Bronchial smooth muscle cell (primary cell): ENCODE results near the gene AACS. TPM values are rescaled to one million over a fixed set of nuclear protein-coding genes. Genes with fewer than 3 reads are reported as not detected.

Source experiments
- total RNA-seq: library from RNA; depleted of rRNA; stranded (reverse); fragments of >200 nt; gene quantifications from 2 replicates; pipeline ENCODE4 v1.2.1, GENCODE V29; 2014

AACS gene
- 24.7 and 27.6 TPM in 2 replicates for total RNA-seq

GRCh38 chr12:125065021-125065918, at the start of gene AACS:
AACS (plus strand) TSS chr12:125065435; CDS start chr12:125065585, 150 bp downstream.

GRCh38 chr12:125185740-125186470, 120.7 kb downstream of the AACS start, which contains the start of gene TMEM132B:
TMEM132B (plus strand) TSS chr12:125186386.

Other genes starting within 250 kb of the AACS start
- 4.6 and 6.6 TPM in 2 replicates for gene SCARB1, start 201.6 kb upstream of the AACS start, total RNA-seq
- 2,781 and 4,093 TPM in 2 replicates for gene UBC, start 150.8 kb upstream of the AACS start, total RNA-seq
- gene DHX37, start 76.3 kb upstream of the AACS start, total RNA-seq: 7.6 and 8.2 TPM in 2 replicates
- 1.4 and 1.5 TPM in 2 replicates for gene BRI3BP, start 71.8 kb upstream of the AACS start, total RNA-seq
- 20.3 and 70.3 TPM in 2 replicates for gene TMEM132B, start 121.0 kb downstream of the AACS start, total RNA-seq